HUES48 (cell line): ENCODE measurements around the gene DVL2.

Experiments used
- H3K27ac ChIP-seq: one replicate; pipeline ENCODE4 v1.7.0; 2013; ENCODE audit warnings: low read depth, low read length, inconsistent platforms
- H3K27me3 ChIP-seq: 2 replicates; pipeline ENCODE4 v1.6.1; 2013; ENCODE audit warnings: mild to moderate bottlenecking, low read length; ENCODE audit not compliant: control insufficient read depth, insufficient read depth
- H3K36me3 ChIP-seq: 2 replicates; pipeline ENCODE4 v1.6.1; 2013; ENCODE audit warnings: low read length; ENCODE audit not compliant: control insufficient read depth, insufficient read depth
- H3K4me1 ChIP-seq: 2 replicates; pipeline ENCODE4 v1.6.1; 2013; ENCODE audit warnings: mild to moderate bottlenecking, low read length; ENCODE audit not compliant: control insufficient read depth, insufficient read depth
- H3K4me3 ChIP-seq: 2 replicates; pipeline ENCODE4 v1.5.1; 2013; ENCODE audit warnings: mild to moderate bottlenecking, low read depth, low read length
- H3K9ac ChIP-seq: 2 replicates; pipeline ENCODE4 v1.6.1; 2013; ENCODE audit warnings: mild to moderate bottlenecking, low read depth, low read length, moderate library complexity
- H3K9me3 ChIP-seq: 2 replicates; pipeline ENCODE4 v1.6.1; 2013; ENCODE audit warnings: low read length; ENCODE audit not compliant: control insufficient read depth, insufficient read depth

DVL2 gene

GRCh38 chr17:7176107-7176840 lies 58.0 kb downstream of the DVL2 start:
- peaks cover 36% of the 10 kb centered on the region for H3K27me3 ChIP-seq
- H3K9me3 ChIP-seq: no peaks in the 10 kb centered on the region
- no peak overlapping the region for H3K4me3 ChIP-seq
- peaks cover 5% of the 10 kb centered on the region for H3K4me1 ChIP-seq
- no peaks in the 10 kb centered on the region for H3K36me3 ChIP-seq
- no peak overlapping the region for H3K9ac ChIP-seq
- H3K27ac ChIP-seq: no peak overlapping the region
